ENCODE data around the gene EPS8L1.

Gene EPS8L1

DNA sequence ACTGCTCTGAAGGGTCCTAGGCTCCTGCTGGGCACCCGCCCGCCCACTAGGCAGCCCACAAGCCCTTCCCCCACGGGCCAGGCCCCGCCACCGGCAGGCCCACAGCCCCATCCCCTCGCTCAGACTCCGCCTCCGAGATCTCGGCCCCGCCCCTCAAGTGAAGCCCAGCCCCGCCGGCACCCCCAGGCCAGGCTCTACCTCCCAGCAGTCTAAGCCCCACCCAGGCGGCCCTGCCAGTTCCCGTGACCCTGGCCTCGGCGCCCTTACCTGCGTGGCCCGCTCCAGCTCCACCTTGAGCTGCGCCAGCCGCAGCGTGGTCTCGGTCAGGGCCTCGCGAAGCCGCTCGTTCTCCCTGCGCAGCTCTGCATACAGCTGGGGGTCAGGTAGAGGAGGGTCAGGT lies 16.3 kb downstream of the EPS8L1 start:
- peaks cover 56% of the 10 kb centered on the region for H4K20me1 ChIP-seq
- peaks cover 13% of the 10 kb centered on the region for H3K27me3 ChIP-seq
- TF ChIP-seq Cebpa-rat (IDR thresholded peaks at IDR 0.05), result no peak
- H3K9ac ChIP-seq, result no peak overlapping the region
- H3K36me3 ChIP-seq, result peaks cover 63% of the 10 kb centered on the region
- peaks cover 22% of the 10 kb centered on the region for H3K4me1 ChIP-seq
- H3K4me3 ChIP-seq, result no peak overlapping the region
- H3K9me3 ChIP-seq, result no peaks in the 10 kb centered on the region
- H3K27ac ChIP-seq, result no peak overlapping the region
- no peak overlapping the region for H3K4me2 ChIP-seq

DNA sequence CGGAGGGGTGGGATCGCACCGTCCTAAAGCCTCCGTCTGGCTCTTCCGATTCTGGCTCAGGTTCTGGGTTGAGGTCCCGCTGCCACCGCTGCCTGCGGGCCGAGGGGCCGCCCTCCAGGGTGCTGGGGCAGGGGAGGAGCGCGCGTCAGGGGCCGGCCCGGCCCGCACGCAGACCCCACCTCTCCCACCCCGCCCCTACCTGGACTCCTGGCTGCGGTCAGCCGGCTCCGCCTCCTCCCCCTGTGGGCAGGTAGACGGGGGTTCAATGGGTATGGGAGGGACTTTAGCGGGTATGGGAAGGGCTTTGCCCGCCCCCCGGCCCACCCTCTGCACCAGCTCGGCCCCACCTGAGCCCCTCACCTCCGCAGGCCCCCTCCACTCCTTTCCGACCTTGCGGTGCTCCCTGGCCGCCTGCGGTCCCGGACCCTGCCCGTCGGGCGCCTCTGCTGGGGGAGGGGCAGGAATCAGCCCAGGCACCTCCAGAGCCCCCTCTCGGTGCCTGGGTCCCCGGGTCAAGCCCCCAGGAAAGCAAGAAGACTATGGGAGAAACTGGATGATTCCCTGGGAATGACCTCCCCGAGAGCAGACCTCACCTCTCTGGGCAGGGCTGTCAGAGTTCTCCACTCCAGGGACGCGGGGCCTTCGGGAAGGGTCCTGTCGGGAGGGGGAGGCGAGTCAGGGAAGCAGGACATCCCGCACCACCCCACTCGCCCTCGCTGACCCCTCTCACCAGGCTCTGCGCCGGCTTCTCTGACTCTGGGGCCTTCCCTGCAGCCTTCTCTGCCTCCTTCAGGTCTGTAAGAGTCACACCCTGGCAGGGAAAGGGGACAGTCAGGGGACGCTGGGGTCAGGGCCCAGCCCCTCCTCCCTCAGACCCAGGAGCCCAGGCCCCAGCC lies 17.0 kb downstream of the EPS8L1 start:
- Histone ChIP-seq H3K9me3 (no peaks in the 10 kb centered on the region), H4K20me1 (peaks cover 54% of the 10 kb centered on the region), H3K27me3 (peaks cover 6% of the 10 kb centered on the region), H3K4me1 (peaks cover 17% of the 10 kb centered on the region), H3K4me3 (no peak overlapping the region), H3K36me3 (peaks cover 60% of the 10 kb centered on the region), H3K4me2 (no peak overlapping the region), H3K9ac (no peak overlapping the region), H3K27ac (no peak overlapping the region)
- TF ChIP-seq Cebpa-rat (IDR thresholded peaks at IDR 0.05), result no peak

DNA sequence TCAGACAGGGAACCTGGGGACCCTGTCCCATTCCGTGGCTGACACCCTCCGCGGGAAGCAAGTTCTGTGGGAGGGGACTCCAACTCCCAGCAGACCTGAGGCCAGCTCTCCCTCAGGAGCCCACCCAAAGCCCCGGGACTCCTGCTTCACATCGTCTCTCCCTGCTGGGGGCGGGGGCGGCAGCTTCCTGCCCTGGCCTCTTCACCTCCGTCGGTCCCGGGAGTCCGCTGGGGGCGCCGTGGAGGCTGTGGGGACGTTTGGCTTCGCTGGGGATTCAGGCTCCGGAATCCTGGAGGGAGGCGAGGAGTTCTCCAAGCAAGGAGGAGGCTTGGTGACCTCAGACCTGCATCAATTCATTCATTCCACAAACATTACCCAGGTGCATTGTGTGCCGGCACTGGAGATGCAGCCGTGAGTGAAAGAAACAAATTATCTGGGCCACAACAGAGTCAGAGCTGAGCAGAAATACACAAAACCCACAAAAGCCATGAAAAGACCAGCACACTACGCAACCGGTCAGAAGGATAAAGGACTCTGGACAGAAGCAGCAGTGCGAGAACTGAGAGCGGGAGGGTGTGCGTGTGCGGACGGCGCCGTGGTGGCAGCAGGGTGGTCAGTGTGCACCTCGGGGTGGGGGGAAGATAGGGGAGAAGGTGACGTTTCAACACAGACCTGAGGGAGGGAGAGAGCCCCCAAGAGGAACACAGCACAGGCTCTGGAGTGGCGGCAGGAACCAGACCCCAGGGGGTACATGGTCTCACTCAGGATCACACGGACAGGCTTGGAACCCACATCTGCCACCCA lies 19.0 kb downstream of the EPS8L1 start:
- Histone ChIP-seq H3K4me1 (peaks cover 26% of the 10 kb centered on the region), H3K9ac (no peak overlapping the region), H3K4me2 (no peak overlapping the region), H3K27ac (no peak overlapping the region), H3K27me3 (no peaks in the 10 kb centered on the region), H3K4me3 (no peak overlapping the region), H3K9me3 (no peaks in the 10 kb centered on the region), H4K20me1 (peaks cover 55% of the 10 kb centered on the region), H3K36me3 (peaks cover 70% of the 10 kb centered on the region)
- TF ChIP-seq Cebpa-rat (IDR thresholded peaks at IDR 0.05), result no peak

GRCh38 chr19:55095260-55096060 lies 19.8 kb downstream of the EPS8L1 start:
- no peaks in the 10 kb centered on the region for H3K27me3 ChIP-seq
- no peak for TF ChIP-seq Cebpa-rat (IDR thresholded peaks at IDR 0.05)
- H3K4me1 ChIP-seq, result peaks cover 26% of the 10 kb centered on the region
- H4K20me1 ChIP-seq, result peaks cover 59% of the 10 kb centered on the region
- H3K4me3 ChIP-seq, result no peak overlapping the region
- H3K4me2 ChIP-seq, result no peak overlapping the region
- H3K36me3 ChIP-seq, result peaks cover 72% of the 10 kb centered on the region
- no peak overlapping the region for H3K9ac ChIP-seq
- no peaks in the 10 kb centered on the region for H3K9me3 ChIP-seq
- H3K27ac ChIP-seq, result no peak overlapping the region

DNA sequence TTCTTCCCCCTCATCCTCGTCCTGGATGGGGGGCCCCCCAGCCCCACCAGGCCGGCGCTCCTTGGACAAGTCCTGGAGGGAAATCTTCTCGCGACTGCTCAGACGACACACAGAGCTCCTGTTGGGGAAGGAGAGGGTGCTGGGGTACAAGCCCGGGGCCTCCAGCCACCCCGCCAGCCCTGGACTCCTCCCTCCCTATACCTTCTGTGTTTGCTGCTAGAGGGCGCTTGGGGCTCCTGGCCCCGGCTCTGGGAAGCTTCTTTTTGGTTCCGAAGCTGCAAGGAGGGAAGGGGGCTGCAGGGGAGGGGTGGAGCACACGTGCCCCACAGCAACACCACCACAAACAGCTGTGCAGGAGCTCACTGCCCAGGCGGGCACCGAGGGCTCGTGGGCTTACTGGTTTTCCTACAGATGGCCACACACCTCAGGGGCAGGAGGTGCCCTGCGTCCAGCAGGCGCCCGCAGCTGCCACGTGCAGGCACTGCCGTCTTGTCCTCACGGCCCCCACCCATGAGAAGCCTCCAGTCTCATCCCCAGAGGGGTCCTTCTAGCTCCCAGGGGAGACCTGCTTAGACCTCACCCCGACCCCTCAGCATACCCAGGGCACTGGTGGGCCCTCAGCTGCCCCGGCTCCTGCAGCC lies 20.5 kb downstream of the EPS8L1 start:
- peaks cover 59% of the 10 kb centered on the region for H4K20me1 ChIP-seq
- H3K27me3 ChIP-seq, result no peaks in the 10 kb centered on the region
- peak overlapping the region; percentile 2; the same call in 1 of the 2 replicates for H3K4me2 ChIP-seq
- H3K27ac ChIP-seq, result no peak overlapping the region
- peaks cover 72% of the 10 kb centered on the region for H3K36me3 ChIP-seq
- H3K4me1 ChIP-seq, result peaks cover 26% of the 10 kb centered on the region
- H3K9me3 ChIP-seq, result no peaks in the 10 kb centered on the region
- no peak overlapping the region for H3K4me3 ChIP-seq
- no peak overlapping the region for H3K9ac ChIP-seq
- TF ChIP-seq Cebpa-rat (IDR thresholded peaks at IDR 0.05), result no peak

- Histone ChIP-seq H3K4me2 (peak overlapping the region; percentile 39), H3K9ac (0 out of 2 replicates have a peak overlapping the region, but pooled peaks have one; percentile 29), H4K20me1 (peaks cover 65% of the 10 kb centered on the region), H3K36me3 (peaks cover 73% of the 10 kb centered on the region), H3K4me3 (no peak overlapping the region), H3K9me3 (peaks cover 3% of the 10 kb centered on the region), H3K4me1 (peaks cover 26% of the 10 kb centered on the region), H3K27me3 (no peaks in the 10 kb centered on the region), H3K27ac (peak overlapping the region; percentile 41)
- no peak for TF ChIP-seq Cebpa-rat (IDR thresholded peaks at IDR 0.05)
Observed at GRCh38 chr19:55097864-55098715, 22.4 kb downstream of the EPS8L1 start.

GRCh38 chr19:55098716-55099556 lies 23.3 kb downstream of the EPS8L1 start:
- Histone ChIP-seq H3K9me3 (peaks cover 10% of the 10 kb centered on the region), H3K36me3 (peaks cover 80% of the 10 kb centered on the region), H3K9ac (no peak overlapping the region), H3K4me3 (no peak overlapping the region), H3K4me2 (peak overlapping the region; percentile 39; the same call in 1 of the 2 replicates), H3K27me3 (no peaks in the 10 kb centered on the region), H4K20me1 (peaks cover 72% of the 10 kb centered on the region), H3K27ac (peak overlapping the region; percentile 41; the same call in 1 of the 2 replicates), H3K4me1 (peaks cover 26% of the 10 kb centered on the region)
- no peak for TF ChIP-seq Cebpa-rat (IDR thresholded peaks at IDR 0.05)
